CD1c-positive myeloid dendritic cell (primary cell): ENCODE data around the gene HIVEP3.

ENCODE experiments used
- DNase-seq: peaks from one replicate; pipeline ENCODE4 v3.0.0-alpha.2; 2016; ENCODE audit errors: extremely low spot score

Gene HIVEP3

DNA sequence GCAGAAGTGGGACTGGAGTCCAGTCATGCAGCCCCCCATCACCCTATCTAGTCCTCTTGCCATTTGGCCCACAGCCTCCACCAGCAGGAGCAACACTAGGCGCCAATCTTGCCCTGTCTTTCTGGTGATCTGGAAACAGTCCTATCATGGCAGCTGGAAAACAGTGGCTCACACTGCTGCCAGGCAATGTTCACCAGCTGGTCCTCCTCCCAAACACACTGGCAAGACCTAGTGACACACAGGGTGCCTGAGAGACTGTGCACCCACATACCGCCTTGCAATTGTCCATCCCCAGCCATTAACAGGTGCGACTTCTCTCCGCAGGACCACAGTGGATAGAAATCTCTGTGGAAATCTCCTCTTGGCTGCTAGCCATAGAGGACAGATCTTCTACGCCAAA is 105.5 kb downstream of the HIVEP3 start:
- no peak for DNase-seq

DNA sequence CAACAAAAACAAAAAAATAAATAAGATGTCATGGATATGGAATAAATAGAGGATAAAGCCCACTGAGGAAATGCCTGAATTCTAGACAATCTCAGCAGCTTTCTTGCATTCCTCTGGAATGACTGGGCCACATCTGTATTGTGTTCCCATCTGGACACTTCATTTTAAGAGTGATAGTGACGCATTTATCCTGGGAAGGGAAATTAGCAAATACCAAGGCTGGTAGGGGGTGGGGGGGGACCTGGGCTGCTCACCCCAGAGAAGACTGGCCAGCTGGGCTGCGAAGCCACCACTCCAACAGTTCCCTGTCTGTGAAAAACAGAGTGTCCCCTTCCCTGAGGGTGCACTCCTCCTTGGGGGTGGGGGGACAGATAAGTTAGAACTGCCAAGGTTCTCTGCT is 106.3 kb downstream of the HIVEP3 start:
- DNase-seq = no peak

DNA sequence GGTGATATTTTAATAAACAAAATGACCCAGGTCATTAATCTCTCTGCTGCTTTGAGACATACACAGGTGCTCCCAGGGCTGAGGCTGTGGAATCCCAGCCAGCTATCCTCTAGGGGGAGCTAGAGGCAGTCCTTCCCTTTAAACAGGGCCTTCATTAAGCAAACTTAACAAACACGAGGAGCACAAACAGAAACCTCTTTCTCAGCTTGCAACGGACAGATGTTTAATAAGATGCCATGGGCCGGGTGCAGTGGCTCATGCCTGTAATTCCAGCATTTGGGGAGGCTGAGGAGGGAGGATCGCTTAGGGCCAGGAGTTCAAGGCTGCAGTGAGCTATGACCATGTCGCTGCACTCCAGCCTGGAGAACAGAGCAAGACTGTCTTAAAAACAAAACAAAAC is 106.7 kb downstream of the HIVEP3 start:
- DNase-seq = peak; percentile 66

DNA sequence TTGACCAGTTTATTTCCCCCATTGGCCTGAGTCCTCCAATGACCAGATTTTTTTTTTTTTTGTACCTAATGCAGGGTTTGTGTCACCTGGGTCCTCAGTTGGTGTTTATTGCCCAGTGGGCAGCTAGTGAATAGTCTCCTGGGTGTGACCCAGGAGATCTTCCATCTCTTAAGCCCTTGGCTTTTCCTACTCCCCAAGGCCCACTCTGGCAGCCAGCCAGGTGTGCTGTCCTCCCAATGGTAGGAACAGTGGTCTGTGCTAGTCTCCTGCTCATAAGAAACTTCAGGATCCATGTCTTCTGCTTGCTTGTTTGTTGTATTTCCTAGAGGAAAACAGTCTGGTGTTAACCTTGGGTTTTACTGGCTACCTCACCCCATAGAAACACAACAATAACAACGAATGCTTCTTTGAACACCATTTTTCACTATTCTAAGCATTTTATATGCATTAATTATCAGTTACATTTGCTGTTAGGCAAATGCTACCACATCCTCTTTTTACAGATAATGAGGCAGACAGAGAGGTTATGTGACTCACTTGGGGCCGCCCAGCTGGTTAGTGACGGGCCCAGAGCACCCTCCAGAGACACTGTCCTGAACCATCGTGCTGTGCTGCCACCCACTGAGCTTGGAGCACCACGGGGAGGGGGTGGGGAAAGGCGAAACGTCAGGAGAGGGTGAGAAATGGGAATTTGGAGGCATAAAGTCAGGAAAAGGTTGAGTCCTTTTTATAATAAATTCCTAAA is 107.5 kb downstream of the HIVEP3 start:
- DNase-seq = peak; percentile 77

DNA sequence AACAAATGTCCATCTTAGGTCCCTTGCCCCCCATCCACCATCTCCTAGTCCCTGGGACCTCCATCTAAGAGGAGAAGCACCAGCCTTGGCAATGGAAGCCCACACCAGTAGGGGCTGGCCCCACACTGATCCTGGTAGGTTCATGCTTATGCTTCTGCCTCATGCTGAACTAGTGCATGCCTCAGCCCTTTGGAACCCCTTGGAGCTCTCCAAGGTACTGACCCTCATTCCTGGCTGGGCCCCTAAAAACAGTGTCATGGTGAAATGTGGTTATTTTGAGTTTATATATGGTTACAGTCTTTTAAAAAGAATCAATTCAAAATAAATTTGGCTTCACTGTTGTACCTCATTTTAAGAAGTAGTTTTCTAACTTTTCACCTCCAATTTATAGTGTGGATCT is 108.3 kb downstream of the HIVEP3 start:
- DNase-seq = peak; percentile 54

DNA sequence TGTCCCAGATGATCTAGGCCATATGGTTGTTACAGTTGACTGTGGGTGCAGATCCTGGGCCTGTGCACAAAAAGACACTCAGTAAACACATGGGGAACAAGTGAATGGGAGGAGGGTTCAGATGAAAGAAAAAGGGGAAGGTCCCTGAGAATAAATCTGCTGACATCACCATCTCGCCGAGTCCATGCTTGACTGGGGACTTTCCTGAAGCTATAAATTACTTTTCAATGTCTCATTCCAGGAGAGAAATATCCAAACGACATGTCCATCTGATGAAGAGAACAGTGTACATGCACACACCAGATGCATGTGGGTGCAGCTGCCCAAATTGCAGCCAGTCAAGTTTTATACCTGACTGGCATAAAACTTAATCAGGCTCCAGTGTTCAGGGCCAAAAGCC is 109.0 kb downstream of the HIVEP3 start:
- DNase-seq = peak; percentile 39

DNA sequence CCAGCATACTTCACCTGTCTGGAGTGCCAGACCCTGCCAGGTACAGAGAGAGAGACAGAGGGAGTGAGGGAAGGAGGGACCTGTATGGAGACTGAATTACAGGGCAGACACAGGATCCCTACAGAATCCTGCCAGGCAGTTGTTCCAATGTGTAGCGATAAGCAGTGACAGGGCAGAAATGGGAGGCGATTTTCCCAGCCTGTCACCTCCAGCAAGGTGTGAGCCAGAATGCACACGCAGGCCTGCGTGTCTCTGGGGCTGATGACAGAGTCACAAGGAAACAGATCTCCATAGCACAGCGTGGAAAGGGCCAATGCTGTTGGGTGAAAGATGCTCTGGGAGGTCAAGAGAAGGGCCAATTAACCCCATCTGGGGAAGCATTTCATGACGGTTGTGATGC is 111.3 kb downstream of the HIVEP3 start:
- DNase-seq = no peak

DNA sequence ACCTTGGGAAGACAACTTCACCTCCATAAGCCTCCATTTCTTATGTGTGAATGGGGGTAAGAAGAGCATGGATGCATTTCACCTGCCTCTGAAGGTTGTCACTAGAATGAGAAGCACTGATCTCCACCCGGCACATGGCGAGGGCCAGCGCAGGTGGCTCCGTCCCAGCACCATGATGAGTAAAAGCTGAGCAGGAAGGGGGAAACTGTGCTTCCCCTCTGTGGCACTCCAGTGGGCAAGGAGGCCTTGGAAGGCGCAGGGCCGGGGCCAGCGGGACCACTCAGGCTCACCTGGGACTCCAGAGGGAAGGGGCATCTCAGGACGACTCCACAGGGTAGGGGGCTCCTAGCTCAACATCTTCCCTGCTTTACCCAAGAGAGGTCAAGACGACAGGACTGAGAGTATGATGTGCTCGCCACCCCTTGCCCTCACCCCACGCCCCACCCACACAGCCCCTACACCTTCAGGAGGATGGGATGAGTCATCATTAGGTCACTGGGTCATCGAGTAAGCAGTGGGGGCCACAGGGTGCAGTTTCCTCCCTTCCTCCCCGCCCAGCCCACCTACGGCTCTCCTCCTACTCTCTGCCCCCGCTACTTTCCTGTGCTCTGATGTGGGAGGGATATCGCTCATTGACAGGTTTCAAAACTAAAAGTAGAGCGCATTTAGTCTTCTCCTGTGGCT is 112.1 kb downstream of the HIVEP3 start:
- peak; percentile 48 for DNase-seq

DNA sequence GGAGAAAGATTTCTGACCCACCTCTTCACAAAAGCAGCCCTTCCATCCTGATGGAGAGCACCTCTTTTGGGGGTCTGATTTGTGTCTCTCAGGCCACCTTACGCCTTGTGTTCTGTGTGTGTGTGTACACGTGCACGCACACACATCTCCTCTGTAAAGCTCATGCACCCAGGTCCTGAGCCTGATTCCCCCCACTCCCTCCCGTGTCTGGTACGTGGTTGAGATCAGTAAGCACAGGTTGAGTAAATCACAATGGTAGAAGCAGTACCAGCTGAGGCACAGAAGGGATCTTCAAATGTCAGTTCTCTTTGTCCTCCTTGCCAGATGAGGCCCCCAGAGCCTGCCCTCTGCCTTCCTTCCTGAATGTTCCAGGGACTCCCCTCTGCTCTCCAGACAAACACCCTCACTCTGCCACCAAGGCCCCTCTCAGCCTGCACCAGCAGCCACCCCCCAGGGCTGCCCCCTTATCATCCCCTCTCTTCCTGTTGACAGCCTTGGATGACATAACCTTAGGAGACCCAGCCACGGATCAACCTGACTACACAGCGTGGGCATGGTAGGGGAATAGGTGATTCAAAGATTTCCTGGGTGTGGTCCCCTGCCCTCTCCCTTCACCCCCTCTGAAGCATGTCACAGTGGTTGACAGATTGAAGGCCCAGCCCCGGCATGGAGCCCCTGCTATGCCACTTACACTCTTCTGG is 112.8 kb downstream of the HIVEP3 start:
- DNase-seq = no peak

DNA sequence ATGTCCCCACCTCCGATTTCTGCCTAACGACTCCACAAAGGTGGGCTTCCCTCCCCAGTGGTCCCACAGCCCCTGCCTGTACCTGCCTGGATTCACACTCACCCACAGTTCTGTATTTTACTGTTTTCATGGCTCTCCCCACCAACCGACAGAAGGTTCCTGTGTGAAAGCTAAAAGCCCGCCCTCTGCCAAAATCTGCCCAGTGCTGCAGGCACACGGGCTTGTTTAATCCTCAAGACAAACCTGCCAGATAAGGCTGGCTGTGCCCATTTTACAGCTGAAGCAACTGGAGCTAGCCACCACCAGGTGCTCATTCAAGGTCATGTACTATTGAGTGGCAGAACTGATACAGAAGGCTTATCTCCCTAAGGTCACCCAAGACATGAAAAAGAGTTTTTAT is 114.5 kb downstream of the HIVEP3 start:
- no peak for DNase-seq

DNA sequence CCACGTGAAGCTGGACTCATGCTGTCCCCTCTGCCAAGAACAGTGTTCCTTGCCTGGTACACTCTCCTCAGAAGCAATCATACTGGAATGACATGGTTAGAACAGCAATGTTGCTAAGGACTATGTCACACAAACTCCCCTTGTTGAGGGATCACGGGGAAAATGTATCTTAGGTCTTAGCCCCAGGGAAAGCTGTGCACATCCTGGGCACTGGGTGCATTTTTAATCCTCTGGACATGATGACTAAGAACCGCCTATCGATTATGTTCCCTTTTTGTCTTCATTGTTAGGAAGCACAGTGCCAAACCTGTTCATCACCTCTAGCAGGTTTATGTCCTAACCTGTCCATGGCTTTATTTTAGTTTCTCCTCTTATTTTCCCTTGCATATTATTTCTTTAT is 115.1 kb downstream of the HIVEP3 start:
- DNase-seq = no peak

DNA sequence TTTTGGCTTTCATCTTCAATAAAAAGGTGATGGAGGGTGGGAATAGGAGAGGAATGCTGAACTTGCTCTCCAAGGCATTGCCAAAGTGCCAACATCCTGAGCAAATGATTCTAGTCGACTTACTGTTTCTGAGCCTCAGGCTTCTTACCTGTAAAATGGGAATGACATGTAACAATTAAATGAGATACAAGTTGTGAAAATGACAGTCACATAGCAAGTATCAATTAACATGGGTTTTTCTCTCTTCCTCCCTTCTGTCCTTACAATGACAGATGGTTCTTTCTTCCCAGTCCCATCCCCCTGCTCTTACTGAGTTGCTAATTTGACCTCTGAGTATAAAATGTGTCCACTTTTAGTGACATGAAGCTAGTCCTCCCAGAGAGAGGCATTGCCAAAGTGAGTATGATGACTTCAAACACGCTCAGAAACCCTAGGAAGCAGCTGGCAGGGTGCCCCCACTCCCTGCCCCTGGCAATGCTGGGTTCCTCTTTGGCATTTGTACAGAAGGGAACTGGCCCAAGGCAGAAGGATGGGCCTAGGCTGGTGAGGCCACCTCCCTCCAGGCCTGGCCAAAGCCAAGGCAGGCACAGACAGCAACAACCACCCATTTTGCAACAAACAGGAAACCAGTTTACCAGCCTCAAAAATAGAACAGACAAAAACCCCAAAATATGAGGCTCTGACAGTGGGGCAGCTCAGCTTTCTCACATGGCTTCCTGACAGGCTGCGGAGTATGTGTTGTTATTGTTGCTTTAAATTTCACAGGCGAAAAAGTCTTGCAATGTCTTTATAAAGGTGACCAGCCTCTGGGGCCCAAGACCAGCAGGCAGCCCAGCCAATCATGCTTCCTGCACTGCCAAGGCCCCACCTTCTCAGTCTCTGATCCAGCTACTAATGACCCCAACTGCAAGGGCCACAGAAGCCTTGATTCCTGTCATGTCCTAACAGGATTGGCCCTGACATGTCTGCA is 115.9 kb downstream of the HIVEP3 start:
- DNase-seq = peak; percentile 87

DNA sequence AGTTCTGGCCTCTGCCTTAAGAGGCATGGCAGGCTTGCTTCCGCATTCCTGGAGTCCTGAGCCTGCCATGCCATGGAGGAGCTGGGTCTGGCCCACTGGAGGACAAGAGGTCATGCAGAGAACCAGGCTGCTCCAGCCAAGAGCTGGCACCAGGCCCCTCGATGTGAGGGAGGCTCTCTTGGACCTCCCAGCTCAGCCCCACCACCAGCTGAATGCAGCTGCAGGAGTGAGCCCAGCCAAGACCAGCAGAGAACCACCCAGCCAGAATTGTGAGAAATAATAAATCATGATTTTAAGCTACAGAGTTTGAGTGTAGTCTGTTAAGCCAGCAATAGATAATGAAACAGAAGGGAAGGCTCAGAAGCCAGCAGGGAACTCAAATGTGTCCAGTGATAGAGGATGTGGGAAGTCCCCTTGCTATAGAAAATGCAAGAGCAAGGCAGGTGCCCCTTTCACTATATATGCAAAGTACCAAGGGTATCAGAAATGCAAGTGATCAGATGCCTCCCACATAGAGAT is 118.4 kb downstream of the HIVEP3 start:
- no peak for DNase-seq

DNA sequence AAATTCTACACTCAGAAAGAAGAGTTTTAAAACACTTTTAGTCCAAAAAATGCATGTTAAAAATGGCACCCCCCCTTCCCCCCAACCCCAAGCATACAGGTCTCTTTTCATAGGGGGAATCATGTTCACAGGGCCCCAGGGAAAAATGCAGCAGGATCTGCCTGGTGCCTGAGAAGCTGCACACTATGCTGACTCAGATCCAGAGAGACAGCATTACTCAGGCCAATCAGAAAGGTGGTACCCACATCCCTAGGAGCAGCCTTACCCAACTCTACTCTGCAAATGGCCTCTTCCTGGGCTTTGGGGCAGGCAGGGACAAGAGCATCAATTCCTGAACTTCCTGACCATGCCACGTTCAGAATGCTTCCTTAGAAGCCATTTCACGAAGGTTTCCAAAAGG is 119.0 kb downstream of the HIVEP3 start:
- DNase-seq = peak; percentile 8

DNA sequence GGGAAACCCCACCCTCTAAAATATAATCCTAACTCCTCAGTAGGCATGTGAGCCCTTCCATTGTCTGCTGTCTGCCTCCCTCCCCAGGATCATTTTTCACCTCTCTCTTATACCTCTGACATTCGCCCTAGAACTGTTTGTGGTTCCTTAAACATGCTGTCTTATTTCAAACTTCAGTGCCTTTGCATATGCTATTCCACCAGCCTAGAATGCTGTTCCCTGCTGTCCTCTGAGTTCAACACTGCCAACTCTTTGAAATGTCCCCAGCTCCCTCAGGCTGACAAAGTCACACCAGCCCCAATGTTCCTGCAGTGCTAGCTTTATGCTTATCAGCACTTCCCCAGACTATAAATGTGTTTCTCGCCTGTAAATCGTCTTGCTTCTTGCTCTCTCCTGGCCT is 119.5 kb downstream of the HIVEP3 start:
- no peak for DNase-seq

DNA sequence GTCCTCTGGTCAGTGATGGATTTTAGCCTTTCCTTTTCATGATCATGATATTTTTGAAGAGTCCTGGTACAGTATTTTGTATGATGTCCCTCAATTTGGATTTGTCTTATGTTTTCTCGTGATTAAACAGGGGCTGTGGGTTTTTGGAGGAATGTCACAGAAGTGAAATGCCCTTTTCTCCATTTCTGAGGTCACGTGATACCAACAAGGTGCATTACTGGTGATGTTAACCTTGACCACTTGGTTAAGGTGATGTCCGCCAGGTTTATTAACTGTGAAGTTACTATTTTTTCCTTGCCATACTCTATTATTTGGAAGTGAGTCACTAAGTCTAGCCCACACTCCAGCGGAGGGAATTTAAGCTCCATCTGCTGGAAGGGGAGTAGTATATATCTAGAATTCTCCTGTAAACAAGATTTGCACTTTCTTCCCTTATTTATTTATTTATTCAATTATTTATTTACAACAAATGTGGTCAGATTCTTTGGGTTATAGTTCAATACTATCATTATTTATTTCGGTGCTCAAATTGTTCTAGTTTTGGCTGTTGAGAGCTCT is 123.4 kb downstream of the HIVEP3 start:
- peak; percentile 41 for DNase-seq

DNA sequence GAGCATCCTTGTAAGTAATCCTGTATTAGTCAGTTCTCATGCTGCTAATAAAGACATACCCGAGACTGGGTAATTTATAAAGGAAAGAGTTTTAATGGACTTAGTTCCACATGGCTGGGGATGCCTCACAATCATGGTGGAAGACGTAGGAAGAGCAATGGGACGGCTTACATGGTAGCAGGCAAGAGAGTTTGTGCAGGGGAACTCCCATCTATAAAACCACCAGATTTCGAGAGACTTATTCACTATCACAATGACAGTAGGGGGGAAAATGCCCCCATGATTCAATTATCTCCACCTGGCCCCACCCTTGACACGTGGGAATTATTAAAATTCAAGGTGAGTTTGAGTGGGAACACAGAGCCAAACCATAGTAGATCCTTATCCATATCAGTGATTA is 124.7 kb downstream of the HIVEP3 start:
- no peak for DNase-seq

DNA sequence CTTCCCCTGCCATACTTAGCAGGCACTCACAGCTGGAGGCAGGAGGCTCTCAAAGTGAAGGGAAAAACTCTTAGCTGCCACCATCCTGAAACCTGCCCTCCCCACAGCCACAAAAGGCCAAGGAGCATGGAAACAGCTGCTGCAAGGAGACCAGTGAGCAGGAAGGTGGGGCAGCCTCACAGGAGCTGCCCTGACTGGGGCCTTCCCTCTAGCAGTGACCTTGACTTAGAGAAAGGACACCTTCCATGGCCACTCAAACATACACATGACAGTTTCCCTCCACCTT is 126.3 kb downstream of the HIVEP3 start:
- DNase-seq = no peak

DNA sequence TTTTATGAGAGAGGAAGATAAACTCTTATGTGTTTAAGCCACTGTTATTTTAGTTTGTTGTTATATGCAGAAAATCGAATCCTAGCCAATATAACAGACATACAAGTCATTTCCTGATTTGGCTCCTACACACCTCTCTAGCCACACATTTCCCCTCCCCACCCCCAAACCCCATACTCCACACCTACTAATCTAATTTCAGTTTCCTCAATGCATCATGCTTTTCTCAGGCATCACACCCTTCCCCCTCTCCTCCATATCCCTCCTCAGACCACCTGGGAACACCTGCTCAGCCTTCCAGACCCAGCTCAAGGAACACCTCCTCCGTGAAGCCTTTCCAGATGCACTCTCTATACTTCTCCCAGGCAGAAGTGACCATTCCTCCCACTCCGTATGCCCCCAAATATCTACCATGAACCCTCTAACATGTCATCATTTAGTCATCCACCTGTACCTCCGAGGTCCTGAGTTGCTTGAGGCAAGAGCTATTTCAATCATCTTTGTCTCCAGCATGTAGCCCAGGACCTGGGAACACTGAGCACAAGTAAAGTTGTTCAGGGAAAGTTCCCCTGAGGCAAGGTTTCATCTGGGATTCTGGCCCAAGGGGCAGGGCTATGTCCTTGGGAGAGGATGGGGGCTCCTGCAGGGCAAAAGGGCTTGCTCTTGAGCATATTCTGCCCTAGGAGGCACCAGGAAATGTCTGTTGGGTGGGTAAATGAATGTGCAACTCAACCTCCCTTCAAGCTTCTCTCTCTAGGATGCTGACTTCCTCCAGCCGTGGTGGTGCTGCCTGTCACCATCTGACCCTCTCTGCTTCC is 126.8 kb downstream of the HIVEP3 start:
- DNase-seq = no peak

DNA sequence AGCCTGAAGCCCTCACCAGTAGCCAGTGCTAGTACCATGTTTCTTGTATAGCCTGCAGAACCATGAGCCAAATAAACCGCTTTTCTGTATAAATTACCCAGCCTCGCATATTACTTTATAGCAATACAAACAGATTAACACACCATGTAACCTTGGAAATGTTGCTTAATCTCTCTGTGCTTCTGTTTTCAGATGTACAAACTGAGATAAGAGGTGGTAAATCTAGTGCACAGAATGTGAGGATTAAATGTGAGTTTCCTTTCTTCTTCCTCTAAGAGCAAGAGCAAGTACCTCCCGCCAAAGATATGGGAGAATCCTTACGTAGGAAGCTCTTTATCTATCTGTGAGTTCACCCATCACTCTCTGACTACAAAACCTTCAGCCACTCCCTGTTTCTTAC is 128.4 kb downstream of the HIVEP3 start:
- no peak for DNase-seq
